NCI-H526 (cell line): Measurements from ENCODE around the gene TEX53.

Source experiments
- DNase-seq, 2 experiments: peaks; one replicate each; lab custom pipeline; 2025; lab: John Stamatoyannopoulos, UW

The TEX53 gene

GRCh38 chr9:114606597-114607207 lies 50.9 kb downstream of the TEX53 start:
- no peak for DNase-seq
